Endothelial cell of umbilical vein (primary cell): ENCODE data around the gene MFGE8. TPM values are rescaled to one million over a fixed set of nuclear protein-coding genes. Genes with fewer than 3 reads are reported as not detected.

ENCODE experiments used
- BruUV-seq: library from RNA; stranded (reverse); fragments of 400-500 nt; replicated peaks from 2 replicates; lab custom pipeline; 2021; lab: Mats Ljungman, UMichigan
- CTCF ChIA-PET: fragments of 300-600, 350-600 bp; sonication (Branson Sonifier 250); formaldehyde crosslinking; loops from one replicate; lab custom pipeline; 2021; ENCODE audit warnings: antibody characterized with exemption, inconsistent platforms; lab: Charles Lee
- POLR2A ChIA-PET: fragments of 300-600, 350-600 bp; sonication (Branson Sonifier 250); formaldehyde crosslinking; loops from one replicate; lab custom pipeline; 2021; ENCODE audit warnings: antibody characterized with exemption, inconsistent platforms; lab: Charles Lee
- DNase-seq: peaks from one replicate; pipeline ENCODE4 v3.0.0-alpha.2; 2011; ENCODE audit warnings: low read depth, low spot score
- FAIRE-seq: peaks from 2 replicates; lab custom pipeline; 2011; peaks lifted over from hg19 to GRCh38; lab: Jason Lieb, UNC
- H2AFZ ChIP-seq: 2 replicates; pipeline ENCODE4 v1.6.0; 2012; ENCODE audit warnings: low read depth, low read length, control low read depth, inconsistent platforms
- H3K27ac ChIP-seq: 2 replicates; pipeline ENCODE4 v1.5.1; 2011; ENCODE audit warnings: low read depth, mild to moderate bottlenecking, control low read depth, low read length, moderate library complexity; ENCODE audit not compliant: insufficient read depth
- H3K27me3 ChIP-seq, 2 experiments: 2 replicates each; pipeline versions ENCODE4 v1.6.0 to v1.6.1; 2011; ENCODE audit warnings: low read length in 2 of 2, mixed read lengths in 1 of 2; ENCODE audit not compliant: control insufficient read depth in 2 of 2, insufficient read depth in 2 of 2
- H3K36me3 ChIP-seq, 2 experiments: 2 replicates in 1 of 2; 3 replicates in 1 of 2; pipeline ENCODE4 v1.5.1; 2011; ENCODE audit warnings: low read length in 2 of 2, mild to moderate bottlenecking in 1 of 2, moderate library complexity in 1 of 2; ENCODE audit not compliant: control insufficient read depth in 2 of 2, insufficient read depth in 2 of 2; ENCODE audit errors: extremely low read depth in 1 of 2
- H3K4me1 ChIP-seq: 3 replicates; pipeline ENCODE4 v1.5.1; 2011; ENCODE audit warnings: mild to moderate bottlenecking, low read length; ENCODE audit not compliant: control insufficient read depth, insufficient read depth; ENCODE audit errors: extremely low read depth
- H3K4me2 ChIP-seq: 2 replicates; pipeline ENCODE4 v1.6.1; 2011; ENCODE audit warnings: low read length, control low read depth, mixed read lengths; ENCODE audit not compliant: insufficient read depth
- H3K4me3 ChIP-seq, 3 experiments: fragments of 200-600 bp in 1 of 3; sonication (generic), shearing (Covaris generic) in 1 of 3; replicated peaks in 1 of 3; 2 replicates each; pipeline ENCODE4 v1.5.1; 2011 to 2016; ENCODE audit warnings: control low read depth in 3 of 3, low read length in 3 of 3, mild to moderate bottlenecking in 2 of 3, inconsistent platforms in 1 of 3, low read depth in 1 of 3, moderate library complexity in 1 of 3; ENCODE audit not compliant: insufficient read depth in 1 of 3
- H3K79me2 ChIP-seq: 2 replicates; pipeline ENCODE4 v1.6.0; 2012; ENCODE audit warnings: low read length, inconsistent platforms; ENCODE audit not compliant: control insufficient read depth, insufficient read depth
- H3K9ac ChIP-seq: replicated peaks from 2 replicates; pipeline ENCODE3; 2011; ENCODE audit warnings: low read length, control low read depth; ENCODE audit not compliant: insufficient read depth; ENCODE audit errors: extremely low read depth
- H3K9me1 ChIP-seq: replicated peaks from 3 replicates; pipeline ENCODE4 v1.6.0; 2011; ENCODE audit warnings: mild to moderate bottlenecking, low read length; ENCODE audit not compliant: control insufficient read depth, insufficient read depth; ENCODE audit errors: extremely low read depth
- H3K9me3 ChIP-seq: replicated peaks from 2 replicates; pipeline ENCODE4 v1.5.1; 2012; ENCODE audit warnings: low read length, inconsistent platforms; ENCODE audit not compliant: control insufficient read depth, insufficient read depth
- H4K20me1 ChIP-seq: replicated peaks from 2 replicates; pipeline ENCODE3; 2011; ENCODE audit warnings: mild to moderate bottlenecking, low read length; ENCODE audit not compliant: control insufficient read depth, insufficient read depth; ENCODE audit errors: extremely low read depth
- EZH2 ChIP-seq: IDR thresholded peaks from 2 replicates; pipeline ENCODE4 v1.6.1; 2012; ENCODE audit warnings: borderline replicate concordance, low read depth, mild to moderate bottlenecking, moderate library complexity, low read length, inconsistent platforms; ENCODE audit not compliant: severe bottlenecking
- FOS ChIP-seq: IDR thresholded peaks from 2 replicates; pipeline ENCODE4 v1.6.1; 2011; ENCODE audit warnings: mild to moderate bottlenecking, low read length, moderate library complexity, borderline replicate concordance; ENCODE audit not compliant: insufficient read depth
- GATA2 ChIP-seq: IDR thresholded peaks from 2 replicates; pipeline ENCODE4 v1.7.0; 2011; ENCODE audit warnings: low read depth, mild to moderate bottlenecking, moderate library complexity, mixed read lengths, low read length; ENCODE audit not compliant: insufficient read length, insufficient read depth
- JUN ChIP-seq: IDR thresholded peaks from 2 replicates; pipeline ENCODE4 v1.6.1; 2011; ENCODE audit warnings: borderline replicate concordance, low read depth; ENCODE audit not compliant: insufficient read length, insufficient read depth
- MYC ChIP-seq: IDR thresholded peaks from one replicate; pipeline ENCODE4 v1.6.1; 2011; ENCODE audit warnings: mild to moderate bottlenecking, low read depth, low read length
- POLR2A ChIP-seq: IDR thresholded peaks from 2 replicates; pipeline ENCODE4 v1.6.1; 2012; ENCODE audit warnings: low read depth, mild to moderate bottlenecking, control low read depth, low read length
- POLR2AphosphoS5 ChIP-seq: IDR thresholded peaks from 2 replicates; pipeline ENCODE4 v1.6.1; 2012; ENCODE audit warnings: low read depth, mild to moderate bottlenecking, control low read depth, low read length, moderate library complexity; ENCODE audit not compliant: insufficient read depth
- dilution Hi-C: fragments of 300-500 bp; cut with MboI; formaldehyde crosslinking; loops from one replicate; pipeline ENCODE4 v1.15.0; 2019; ENCODE audit warnings: low sequenced_read_pairs; ENCODE audit not compliant: extremely low pct_ligation_motif_present
- intact Hi-C: fragments of 100-400 bp; cut with micrococcal nuclease; formaldehyde crosslinking; loops from one replicate; pipeline ENCODE4 v1.10.0; 2022
- polyA plus RNA-seq, 4 experiments: library from polyadenylated mRNA; depleted of rRNA in 3 of 4; stranded (reverse) in 3 of 4; unstranded in 1 of 4; fragments of >200 nt; gene quantifications; 2 replicates each; pipeline versions ENCODE4 v1.2.1 to v1.2.3, GENCODE V29; 2011 to 2012; ENCODE audit warnings: missing spikeins in 1 of 4
- total RNA-seq: library from RNA; stranded (reverse); gene quantifications from 2 replicates; pipeline ENCODE4 v1.2.3, GENCODE V29; 2021
- TF ChIP-seq, protein P1 (sequence below), 2 donors: IDR thresholded peaks; 1 replicate in 1 of 2; 2 replicates in 1 of 2; pipeline ENCODE4 v1.5.1; 2011; ENCODE audit warnings: low read length in 2 of 2, mild to moderate bottlenecking in 2 of 2, moderate library complexity in 2 of 2, control low read depth in 1 of 2, inconsistent platforms in 1 of 2, low read depth in 1 of 2; ENCODE audit not compliant: insufficient read depth in 1 of 2; ENCODE audit errors: extremely low read depth in 1 of 2
- TF ChIP-seq, protein P2 (sequence below): IDR thresholded peaks from 2 replicates; pipeline ENCODE4 v1.6.1; 2011; ENCODE audit not compliant: insufficient read depth, insufficient read length

Gene MFGE8
- total and polyA plus RNA-seq, 2 donors (not counting 3 experiments of a cell fraction or from before 2014, with no cell fraction given): 108 to 117 TPM

DNA sequence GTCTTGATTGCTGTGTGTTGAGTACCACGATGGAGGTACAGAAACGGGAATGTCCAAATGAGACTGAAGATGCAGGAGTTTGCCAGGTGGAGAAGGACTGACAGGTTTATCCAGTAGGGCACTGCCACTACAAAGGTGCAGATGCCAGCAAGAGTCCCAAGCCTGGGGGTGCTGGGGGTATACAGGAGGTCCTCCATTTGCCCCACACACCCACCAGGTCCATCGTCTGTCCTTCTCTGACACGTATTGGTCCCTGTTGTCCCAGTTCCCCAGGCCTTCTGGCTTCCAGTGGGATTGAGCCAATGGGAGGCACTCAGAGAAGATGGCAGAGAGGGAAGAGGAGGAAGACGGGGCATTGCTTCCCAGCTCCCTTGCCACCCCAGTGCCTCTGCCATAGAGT lies 24.5 kb downstream of the MFGE8 start:
- H3K79me2 ChIP-seq: no peaks in the 10 kb centered on the region
- H3K9ac ChIP-seq: no peak overlapping the region
- CTCF ChIA-PET: interaction anchor here (1.2 to 1.4 kb wide), 2 partner anchors 9 to 16 kb away, joined by 3 read pairs; no protein-coding TSS in a partner anchor
- H3K9me1 ChIP-seq: no peaks in the 10 kb centered on the region
- DNase-seq (no peak), FAIRE-seq (no peak)
- H3K4me1 ChIP-seq: no peaks in the 10 kb centered on the region
- H3K27me3 ChIP-seq: no peaks in the 10 kb centered on the region
- TF ChIP-seq GATA2 (no peak), POLR2AphosphoS5 (no peak), MYC (no peak), POLR2A (no peak), EZH2 (no peak), JUN (no peak), FOS (no peak)
- TF ChIP-seq, protein P1, sequence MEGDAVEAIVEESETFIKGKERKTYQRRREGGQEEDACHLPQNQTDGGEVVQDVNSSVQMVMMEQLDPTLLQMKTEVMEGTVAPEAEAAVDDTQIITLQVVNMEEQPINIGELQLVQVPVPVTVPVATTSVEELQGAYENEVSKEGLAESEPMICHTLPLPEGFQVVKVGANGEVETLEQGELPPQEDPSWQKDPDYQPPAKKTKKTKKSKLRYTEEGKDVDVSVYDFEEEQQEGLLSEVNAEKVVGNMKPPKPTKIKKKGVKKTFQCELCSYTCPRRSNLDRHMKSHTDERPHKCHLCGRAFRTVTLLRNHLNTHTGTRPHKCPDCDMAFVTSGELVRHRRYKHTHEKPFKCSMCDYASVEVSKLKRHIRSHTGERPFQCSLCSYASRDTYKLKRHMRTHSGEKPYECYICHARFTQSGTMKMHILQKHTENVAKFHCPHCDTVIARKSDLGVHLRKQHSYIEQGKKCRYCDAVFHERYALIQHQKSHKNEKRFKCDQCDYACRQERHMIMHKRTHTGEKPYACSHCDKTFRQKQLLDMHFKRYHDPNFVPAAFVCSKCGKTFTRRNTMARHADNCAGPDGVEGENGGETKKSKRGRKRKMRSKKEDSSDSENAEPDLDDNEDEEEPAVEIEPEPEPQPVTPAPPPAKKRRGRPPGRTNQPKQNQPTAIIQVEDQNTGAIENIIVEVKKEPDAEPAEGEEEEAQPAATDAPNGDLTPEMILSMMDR (IDR thresholded peaks at IDR 0.05; ENCODE audit: extremely low read depth in 1 of 2, insufficient read depth in 1 of 2, low read depth in 1 of 2, low read length in 2 of 2): no peak
- TF ChIP-seq, protein P2, sequence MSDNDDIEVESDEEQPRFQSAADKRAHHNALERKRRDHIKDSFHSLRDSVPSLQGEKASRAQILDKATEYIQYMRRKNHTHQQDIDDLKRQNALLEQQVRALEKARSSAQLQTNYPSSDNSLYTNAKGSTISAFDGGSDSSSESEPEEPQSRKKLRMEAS: no peak
- H3K4me2 ChIP-seq: no peak overlapping the region
- POLR2A ChIA-PET: no interaction called here
- H2AFZ ChIP-seq: no peak overlapping the region
- BruUV-seq: no TSS peak
- no peak overlapping the region for H3K4me3 ChIP-seq
- no peaks in the 10 kb centered on the region for H4K20me1 ChIP-seq
- no peak overlapping the region for H3K27ac ChIP-seq
- dilution Hi-C loops (no loop called here), intact Hi-C loops (no loop called here)
- H3K9me3 ChIP-seq: no peaks in the 10 kb centered on the region
- peaks cover 0 to 9% of the 10 kb centered on the region in 2 experiments for H3K36me3 ChIP-seq
